Hepatic stellate cell (primary cell): ENCODE results near the gene COPE.
"Not testable (repeated sequence)": the region's sequence is repeated elsewhere in the genome, so short reads cannot be mapped to it uniquely, and the experiment has no call there.

ENCODE experiments used
- DNase-seq: peaks from one replicate; pipeline ENCODE4 v3.0.0; 2011; ENCODE audit warnings: low spot score

The COPE gene

GRCh38 chr19:18919086-18919899, at the start of gene COPE, which contains the start of gene DDX49:
Gene COPE (minus strand): TSS chr19:18919387. CDS start chr19:18919348, 39 bp downstream.
Gene DDX49 (plus strand): TSS chr19:18919715. CDS start chr19:18919742, 27 bp downstream.
- peak; percentile 100 for DNase-seq

GRCh38 chr19:18967358-18968146, 48.4 kb upstream of the COPE start:
- DNase-seq = peak; percentile 54

- no peak for DNase-seq
Observed at GRCh38 chr19:18966307-18966706, 47.1 kb upstream of the COPE start.

GRCh38 chr19:18964121-18964520, 44.9 kb upstream of the COPE start:
- DNase-seq = no peak

- DNase-seq = no peak
Observed at GRCh38 chr19:18961767-18962620, 42.8 kb upstream of the COPE start.

- DNase-seq = no peak
Observed at GRCh38 chr19:18960370-18960769, 41.2 kb upstream of the COPE start.

GRCh38 chr19:18955042-18955441, 35.9 kb upstream of the COPE start:
- no peak for DNase-seq

GRCh38 chr19:18954094-18954493, 34.9 kb upstream of the COPE start:
- no peak for DNase-seq

GRCh38 chr19:18952364-18953003, 33.3 kb upstream of the COPE start:
- DNase-seq = not testable (repeated sequence)

- DNase-seq = no peak
Observed at GRCh38 chr19:18951721-18952281, 32.6 kb upstream of the COPE start.

GRCh38 chr19:18949858-18950257, 30.7 kb upstream of the COPE start:
- DNase-seq = no peak

GRCh38 chr19:18948976-18949356, 29.8 kb upstream of the COPE start:
- DNase-seq = no peak

- no peak for DNase-seq
Observed at GRCh38 chr19:18948075-18948975, 29.1 kb upstream of the COPE start.

- DNase-seq = no peak
Observed at GRCh38 chr19:18946918-18947317, 27.7 kb upstream of the COPE start.

GRCh38 chr19:18946335-18946734, 27.1 kb upstream of the COPE start:
- DNase-seq = no peak

GRCh38 chr19:18945297-18945696, 26.1 kb upstream of the COPE start:
- no peak for DNase-seq

- DNase-seq = no peak
Observed at GRCh38 chr19:18943465-18943864, 24.3 kb upstream of the COPE start.

- DNase-seq = no peak
Observed at GRCh38 chr19:18942692-18943091, 23.5 kb upstream of the COPE start.

- DNase-seq = no peak
Observed at GRCh38 chr19:18941628-18942354, 22.6 kb upstream of the COPE start.
